Left colon (tissue), 2 donors: ENCODE data around the gene TLE4. TPM values are rescaled to one million over a fixed set of nuclear protein-coding genes. Genes with fewer than 3 reads are reported as not detected.
A peak's percentile ranks its signal among the peaks of the same experiment; 100 is the strongest.
"Not testable (repeated sequence)": the region's sequence is repeated elsewhere in the genome, so short reads cannot be mapped to it uniquely, and the experiment has no call there.

Experiments
- ATAC-seq: fragments of 200-7000 bp; cut with Tn5 transposase; one replicate; pipeline ENCODE4 v1.9.1; 2020; ENCODE audit warnings: mild to moderate bottlenecking, moderate library complexity
- DNase-seq, 2 donors: peaks; one replicate each; pipeline ENCODE4 v3.0.0-alpha.2; 2020
- intact Hi-C, 2 donors: fragments of 100-400 bp; cut with DNase I in 1 of 2; cut with micrococcal nuclease in 1 of 2; formaldehyde crosslinking; loops; one replicate each; pipeline versions ENCODE4 v1.11.2 to v1.14.0; 2022; cut with DNase I, micrococcal nuclease
- total RNA-seq, 2 donors: library from RNA; stranded (reverse); fragmentation: NEBNext Ultra II Directional; extraction: Animal tissue kit (Norgen Biotek cat#: 25700); gene quantifications; one replicate each; pipeline ENCODE4 v1.2.1, GENCODE V29; 2021
- donor health status: DM: no; HTN: no; CAD: no.
- donor health status: DM: yes; HTN: yes; CAD: no.

TLE4 gene
- total RNA-seq, 2 donors from 2014 or later, result 22.2 to 29.8 TPM

GRCh38 chr9:79621916-79622575, 50.3 kb downstream of the TLE4 start:
- intact Hi-C loops, result no loop called here
- ATAC-seq (no peak), DNase-seq (no peak)

DNA sequence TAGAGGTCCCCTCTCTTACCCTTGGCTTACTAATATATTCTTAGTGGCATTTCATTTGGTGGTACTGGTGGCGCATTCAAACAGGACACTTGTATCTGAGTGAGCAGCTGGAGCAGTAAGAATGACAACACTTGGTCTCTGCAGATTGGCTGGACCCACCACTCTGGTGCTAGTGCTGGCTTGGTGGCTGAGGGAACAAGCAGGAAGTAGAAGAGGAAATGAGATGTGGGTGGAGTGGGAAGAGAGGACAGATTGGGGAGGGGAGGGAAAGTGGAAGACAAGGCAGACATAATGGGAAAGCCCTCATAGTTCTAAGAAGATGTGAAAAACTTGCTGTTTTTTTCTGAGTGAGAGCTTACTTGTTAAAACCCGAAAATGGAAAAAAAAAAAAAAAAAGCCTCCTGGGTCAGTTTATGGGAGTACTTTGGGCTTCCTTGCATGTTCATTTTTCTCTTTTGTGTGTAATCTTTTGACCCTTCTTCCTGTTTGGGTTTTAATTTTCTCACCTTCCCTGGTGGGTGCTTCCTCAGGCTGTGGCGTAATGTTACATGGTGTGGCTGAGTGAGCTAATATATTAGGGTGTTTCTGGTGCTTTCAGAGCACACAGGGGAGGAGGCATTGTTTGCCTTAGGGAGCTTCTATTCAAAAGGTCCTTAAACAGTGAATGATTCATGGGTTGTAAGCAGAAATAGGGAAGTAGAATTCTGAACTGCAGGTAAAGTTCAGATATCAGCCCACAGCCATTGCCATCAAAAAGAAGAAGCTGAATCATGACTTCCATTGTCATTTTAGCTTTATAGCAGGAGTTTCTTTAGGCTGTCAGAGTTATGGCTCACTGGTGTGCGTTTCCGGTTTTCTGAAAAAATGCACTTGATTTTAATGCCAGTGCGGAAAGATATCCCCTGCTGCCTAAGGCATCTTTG, 52.3 kb downstream of the TLE4 start:
- ATAC-seq, result peak; percentile 95
- intact Hi-C loops, result no loop called here
- peak; percentile 22 to 39 for DNase-seq

- intact Hi-C loops, result no loop called here
- ATAC-seq (no peak), DNase-seq (no peak)
Measured at GRCh38 chr9:79629721-79630120, 58.0 kb downstream of the TLE4 start.

GRCh38 chr9:79630521-79631403, 59.0 kb downstream of the TLE4 start:
- intact Hi-C loops, result no loop called here
- no peak for ATAC-seq

GRCh38 chr9:79632060-79632459, 60.3 kb downstream of the TLE4 start:
- intact Hi-C loops, result no loop called here

More at GRCh38 chr9:79630521-79631403, 59.0 kb downstream of the TLE4 start:
- no peak for DNase-seq

DNA sequence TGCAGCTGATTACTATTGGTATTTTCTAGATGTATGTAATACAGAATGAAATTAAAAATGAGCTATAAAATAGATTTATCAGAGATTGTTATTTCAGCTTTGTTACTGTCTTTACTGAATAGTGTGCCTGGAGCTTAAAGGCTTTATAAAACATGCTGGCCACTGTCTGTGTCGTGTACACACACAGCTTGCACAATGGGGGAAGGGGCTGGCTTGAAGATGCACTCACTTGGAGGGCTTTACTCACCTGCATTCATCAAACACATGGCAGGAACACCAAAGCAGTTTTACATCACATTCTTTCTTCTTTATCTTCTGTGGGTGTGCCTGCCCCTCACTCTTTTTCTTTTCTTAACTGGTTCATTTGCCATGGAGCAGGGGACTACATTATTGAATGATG, 60.9 kb downstream of the TLE4 start:
- DNase-seq, result no peak
- no peak for ATAC-seq
- intact Hi-C loops, result no loop called here

More at GRCh38 chr9:79632060-79632459, 60.3 kb downstream of the TLE4 start:
- no peak for ATAC-seq
- no peak for DNase-seq

DNA sequence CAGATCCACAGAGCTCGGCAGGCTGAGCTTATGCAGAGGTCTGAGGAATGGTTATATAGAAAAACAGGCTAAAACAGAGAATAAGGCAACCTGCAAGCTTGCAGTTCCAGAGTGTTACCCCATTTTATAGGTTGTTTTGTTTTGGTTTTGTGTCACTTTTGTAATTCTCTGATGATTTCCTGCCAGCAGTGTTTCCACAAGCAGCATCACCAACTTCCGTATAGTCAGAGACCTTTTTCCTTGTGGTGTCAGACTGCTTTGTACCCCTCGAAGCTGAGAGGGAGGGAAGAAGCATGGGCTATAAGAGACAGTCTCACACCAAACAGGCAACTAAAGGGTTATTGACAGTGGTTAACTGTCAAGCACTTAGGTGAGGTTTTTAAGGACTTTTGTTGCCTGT, 61.8 kb downstream of the TLE4 start:
- ATAC-seq (no peak), DNase-seq (no peak)
- intact Hi-C loops, result no loop called here

DNA sequence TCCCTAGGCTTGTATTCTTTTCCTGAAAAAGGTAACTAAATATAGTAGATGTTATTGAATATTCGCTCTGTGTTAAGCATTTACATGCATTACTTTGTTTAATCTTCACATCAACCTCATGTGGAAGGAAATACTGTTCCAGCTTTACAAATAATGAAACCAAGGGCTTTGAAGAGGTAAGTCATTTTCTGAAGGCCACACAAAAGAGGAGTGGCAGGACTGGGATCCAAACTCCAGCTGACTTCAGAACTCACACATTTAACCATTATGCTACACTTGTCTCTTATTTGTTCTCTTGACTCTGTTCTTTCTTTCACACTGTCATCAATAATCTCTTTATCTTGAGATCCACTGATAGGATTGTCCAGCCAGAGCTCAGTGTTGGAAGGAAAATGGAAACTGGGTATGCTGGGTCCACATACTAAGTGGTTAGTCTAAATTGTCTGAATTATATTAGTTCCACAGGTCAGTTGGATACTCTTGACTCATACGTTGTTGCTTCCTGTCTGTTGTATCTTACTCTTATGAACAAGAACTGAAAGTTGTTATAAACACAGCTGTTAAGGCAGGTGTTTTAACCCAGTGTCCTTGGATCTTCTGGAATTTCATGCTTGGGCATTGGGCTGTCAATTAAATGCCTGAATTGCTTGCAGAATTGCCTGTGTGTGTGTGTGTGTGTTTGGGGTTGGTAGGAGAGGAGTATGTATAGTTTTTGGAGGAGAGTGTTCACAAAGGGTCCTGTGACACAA, 65.6 kb downstream of the TLE4 start:
- ATAC-seq, result peak; percentile 83
- no peak for DNase-seq
- intact Hi-C loops, result no loop called here

- intact Hi-C loops, result no loop called here
- no peak for DNase-seq
- no peak for ATAC-seq
Measured at GRCh38 chr9:79638806-79639205, 67.0 kb downstream of the TLE4 start.

DNA sequence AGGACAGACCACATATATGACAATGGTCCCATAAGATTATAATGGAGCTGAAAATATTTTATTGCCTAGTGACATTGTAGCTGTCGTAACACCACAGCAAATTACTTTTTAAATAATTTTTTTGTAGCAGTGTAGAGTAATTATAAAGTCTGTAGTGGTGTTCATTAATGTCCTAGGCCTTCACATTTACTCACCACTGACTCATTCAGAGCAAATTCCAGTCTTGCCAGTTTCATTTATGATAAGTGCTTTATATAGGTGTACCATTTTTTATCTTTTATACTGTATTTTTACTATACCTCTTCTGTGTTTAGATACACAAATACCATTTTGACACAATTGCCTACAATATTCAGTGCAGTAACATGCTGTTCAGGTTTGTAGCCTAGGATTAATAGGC, 67.6 kb downstream of the TLE4 start:
- ATAC-seq (peak; percentile 52), DNase-seq (no peak)
- intact Hi-C loops, result no loop called here

DNA sequence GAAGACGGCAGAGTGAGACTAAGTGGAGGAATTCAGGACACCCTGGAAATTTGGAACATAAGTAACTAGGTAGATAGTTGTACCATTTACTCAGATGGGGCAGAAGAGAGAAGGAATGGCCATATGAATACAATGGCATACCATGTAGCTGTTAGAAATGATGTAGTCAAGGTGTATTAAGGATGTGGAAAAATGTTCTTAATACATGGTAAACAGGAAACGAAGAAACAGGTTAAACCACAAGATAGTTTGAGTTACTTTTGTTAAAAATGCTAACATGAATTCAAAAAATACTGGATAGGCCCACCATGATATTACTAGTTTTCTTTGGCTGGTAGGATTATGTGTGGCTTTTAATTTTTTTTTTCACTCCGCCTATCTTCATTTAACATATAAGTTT, 68.3 kb downstream of the TLE4 start:
- intact Hi-C loops, ATAC-seq: not testable (repeated sequence)

DNA sequence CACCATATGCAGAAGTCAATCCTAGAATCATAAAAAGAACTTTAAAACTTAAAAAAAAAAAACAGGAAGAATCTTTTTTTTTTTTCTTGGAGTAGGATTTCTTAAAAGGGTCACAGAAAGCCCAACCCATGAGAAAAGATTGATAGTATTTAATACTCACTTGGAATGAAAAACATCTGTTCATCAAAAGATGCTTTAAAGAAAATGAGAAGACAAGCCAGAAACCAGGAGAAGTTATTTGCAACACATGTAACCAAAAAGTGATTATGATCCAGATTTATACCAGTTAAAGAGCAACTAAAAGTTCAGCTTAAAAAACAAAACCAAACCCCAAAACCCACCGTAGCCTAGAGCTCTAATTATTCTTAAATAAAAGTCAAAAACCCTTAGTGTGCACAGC, 69.3 kb downstream of the TLE4 start:
- ATAC-seq (no peak), DNase-seq (no peak)
- intact Hi-C loops, result no loop called here

More for the DNA sequence above, 68.3 kb downstream of the TLE4 start:
- not testable (repeated sequence) for DNase-seq

DNA sequence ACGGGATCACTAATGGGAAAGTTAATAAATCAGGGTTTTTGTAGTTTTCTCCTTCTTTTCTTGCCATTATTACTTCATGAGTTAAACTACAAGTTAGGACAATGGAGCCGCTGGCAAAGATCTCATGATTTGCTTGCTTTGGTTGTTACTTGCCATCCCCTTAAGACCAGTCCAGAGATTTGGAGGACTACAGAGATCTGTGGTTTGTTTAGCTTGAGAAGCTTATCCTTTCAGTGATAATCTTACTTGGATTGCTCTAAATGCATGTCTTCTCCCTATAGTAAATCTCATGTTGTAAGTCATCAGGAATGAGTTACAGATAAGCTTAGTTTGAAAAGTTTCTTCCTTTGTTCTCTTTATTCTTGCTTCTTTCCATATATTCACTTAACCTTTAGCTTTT, 70.9 kb downstream of the TLE4 start:
- DNase-seq, result no peak
- no peak for ATAC-seq
- intact Hi-C loops, result no loop called here

- ATAC-seq, result no peak
- intact Hi-C loops, result no loop called here
- no peak for DNase-seq
Measured at GRCh38 chr9:79644048-79644447, 72.3 kb downstream of the TLE4 start.

GRCh38 chr9:79644601-79645000, 72.8 kb downstream of the TLE4 start:
- ATAC-seq (no peak), DNase-seq (no peak)
- intact Hi-C loops, result no loop called here

GRCh38 chr9:79645110-79645509, 73.3 kb downstream of the TLE4 start:
- ATAC-seq, result no peak
- no peak for DNase-seq
- intact Hi-C loops, result no loop called here

GRCh38 chr9:79646096-79646495, 74.3 kb downstream of the TLE4 start:
- intact Hi-C loops, result no loop called here
- ATAC-seq, result no peak

DNA sequence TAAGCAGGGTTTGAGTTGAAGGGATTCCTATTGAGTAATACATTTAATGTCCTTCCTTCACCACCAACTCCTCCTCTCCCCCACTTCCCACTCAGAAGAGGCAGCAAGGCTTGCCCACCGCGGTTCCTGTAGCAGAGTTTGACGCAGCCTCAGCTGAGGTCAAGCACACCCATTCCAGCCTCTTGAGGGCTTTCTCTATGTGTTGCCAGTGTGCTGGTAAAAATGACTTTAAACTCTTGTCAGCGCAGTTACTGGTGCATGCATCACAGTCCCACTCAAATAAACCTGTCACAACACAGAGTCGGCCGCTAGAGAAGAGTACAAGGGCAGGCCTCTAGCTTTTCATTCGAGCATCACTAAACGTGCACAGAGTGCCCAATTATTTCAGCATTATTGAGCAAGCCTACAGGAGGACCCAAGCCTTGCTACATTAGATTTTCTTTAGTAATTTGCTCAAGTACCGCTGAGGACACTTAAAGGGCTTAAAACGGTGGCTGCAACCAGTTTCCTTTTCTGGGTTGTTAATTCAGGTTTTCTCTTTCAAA, 79.6 kb downstream of the TLE4 start:
- no peak for DNase-seq
- intact Hi-C loops, result no loop called here
- ATAC-seq, result no peak

More at GRCh38 chr9:79646096-79646495, 74.3 kb downstream of the TLE4 start:
- no peak for DNase-seq
